GM12864 (cell line): ENCODE data around the gene CDC45.
"Not testable (repeated sequence)": the region's sequence is repeated elsewhere in the genome, so short reads cannot be mapped to it uniquely, and the experiment has no call there.

ENCODE experiments used
- DNase-seq: peaks from one replicate; pipeline ENCODE4 v3.0.0-alpha.2; 2011; ENCODE audit warnings: low read depth
- H3K4me3 ChIP-seq: 2 replicates; pipeline ENCODE4 v1.5.1; 2011; ENCODE audit warnings: mild to moderate bottlenecking, low read depth, low read length, control low read depth
- TF ChIP-seq, protein P1 (sequence below): IDR thresholded peaks from 2 replicates; pipeline ENCODE4 v1.5.1; 2011; ENCODE audit warnings: low read depth, mild to moderate bottlenecking, moderate library complexity, low read length, control low read depth, inconsistent platforms; ENCODE audit errors: missing control alignments

The CDC45 gene

DNA sequence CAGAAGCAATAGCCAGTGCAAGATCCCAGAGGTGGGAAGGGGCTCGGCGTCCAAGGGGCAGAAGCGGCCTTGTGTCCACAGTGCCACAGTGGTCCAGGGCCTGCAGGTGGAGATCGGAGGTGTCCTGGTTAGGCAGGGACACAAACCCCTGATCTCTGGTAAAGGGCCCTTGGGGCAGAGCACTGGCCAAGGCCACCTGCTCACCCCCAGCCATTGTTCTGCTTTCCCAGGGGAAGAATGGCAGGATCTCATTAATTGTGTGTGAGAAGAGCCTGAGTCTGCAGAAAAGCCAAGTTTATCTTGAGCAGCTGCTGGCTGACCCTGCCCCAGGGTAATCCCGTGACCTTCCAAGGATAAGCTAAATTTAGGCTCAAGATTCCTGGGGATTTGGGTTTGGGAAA, 47.6 kb downstream of the CDC45 start:
- no peak for DNase-seq
- H3K4me3 ChIP-seq, result no peak overlapping the region

DNA sequence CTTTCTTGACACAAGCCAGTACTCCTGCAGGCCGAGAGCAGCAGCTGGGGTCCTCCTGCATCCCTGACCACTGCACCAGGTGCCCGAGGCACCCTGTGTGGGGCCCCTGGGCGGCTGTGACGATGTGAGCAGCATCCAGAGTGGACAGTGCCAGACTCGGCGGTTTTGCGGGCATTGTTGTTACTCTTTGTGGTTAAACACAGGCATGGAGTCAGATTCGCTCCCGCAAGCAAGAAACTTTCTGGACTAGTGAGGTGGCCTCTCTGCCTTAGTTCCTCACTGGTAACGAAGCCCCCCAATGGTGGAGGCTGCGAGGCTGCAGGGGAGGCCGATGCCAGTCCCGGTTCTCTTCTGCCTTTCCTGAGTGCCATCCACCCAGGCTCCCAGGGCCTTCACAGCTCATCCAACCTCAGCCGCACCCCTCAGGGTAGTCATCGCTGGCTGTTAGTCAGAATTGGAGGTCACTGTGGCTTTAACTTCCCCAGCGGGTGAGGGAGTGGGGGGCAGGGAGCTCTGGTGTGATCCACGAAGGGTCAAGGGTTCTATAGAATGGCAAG, 48.2 kb downstream of the CDC45 start:
- TF ChIP-seq, protein P1, sequence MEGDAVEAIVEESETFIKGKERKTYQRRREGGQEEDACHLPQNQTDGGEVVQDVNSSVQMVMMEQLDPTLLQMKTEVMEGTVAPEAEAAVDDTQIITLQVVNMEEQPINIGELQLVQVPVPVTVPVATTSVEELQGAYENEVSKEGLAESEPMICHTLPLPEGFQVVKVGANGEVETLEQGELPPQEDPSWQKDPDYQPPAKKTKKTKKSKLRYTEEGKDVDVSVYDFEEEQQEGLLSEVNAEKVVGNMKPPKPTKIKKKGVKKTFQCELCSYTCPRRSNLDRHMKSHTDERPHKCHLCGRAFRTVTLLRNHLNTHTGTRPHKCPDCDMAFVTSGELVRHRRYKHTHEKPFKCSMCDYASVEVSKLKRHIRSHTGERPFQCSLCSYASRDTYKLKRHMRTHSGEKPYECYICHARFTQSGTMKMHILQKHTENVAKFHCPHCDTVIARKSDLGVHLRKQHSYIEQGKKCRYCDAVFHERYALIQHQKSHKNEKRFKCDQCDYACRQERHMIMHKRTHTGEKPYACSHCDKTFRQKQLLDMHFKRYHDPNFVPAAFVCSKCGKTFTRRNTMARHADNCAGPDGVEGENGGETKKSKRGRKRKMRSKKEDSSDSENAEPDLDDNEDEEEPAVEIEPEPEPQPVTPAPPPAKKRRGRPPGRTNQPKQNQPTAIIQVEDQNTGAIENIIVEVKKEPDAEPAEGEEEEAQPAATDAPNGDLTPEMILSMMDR, result no peak
- H3K4me3 ChIP-seq, result no peak overlapping the region
- DNase-seq, result no peak

More for the DNA sequence above, 47.6 kb downstream of the CDC45 start:
- TF ChIP-seq, protein P1, result no peak

DNA sequence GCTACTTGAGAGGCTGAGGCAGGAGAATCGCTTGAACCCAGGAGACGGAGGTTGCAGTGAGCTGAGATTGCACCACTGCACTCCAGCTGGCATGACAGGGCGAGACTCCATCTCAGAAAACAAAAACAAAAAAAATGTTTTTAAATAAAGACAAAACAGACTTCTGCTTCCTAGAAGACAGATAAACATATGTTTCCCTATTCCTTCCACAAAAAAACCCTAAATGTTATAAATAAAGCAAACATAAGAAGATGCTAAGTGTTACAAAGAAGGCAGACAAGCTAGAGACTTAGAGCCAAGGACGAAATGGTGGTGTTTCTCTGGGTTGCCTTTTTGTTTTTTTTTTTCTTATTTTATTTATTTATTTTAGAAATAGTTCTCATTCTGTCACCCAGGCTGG, 50.1 kb downstream of the CDC45 start:
- DNase-seq, result no peak
- TF ChIP-seq, protein P1, result no peak
- no peak overlapping the region for H3K4me3 ChIP-seq

DNA sequence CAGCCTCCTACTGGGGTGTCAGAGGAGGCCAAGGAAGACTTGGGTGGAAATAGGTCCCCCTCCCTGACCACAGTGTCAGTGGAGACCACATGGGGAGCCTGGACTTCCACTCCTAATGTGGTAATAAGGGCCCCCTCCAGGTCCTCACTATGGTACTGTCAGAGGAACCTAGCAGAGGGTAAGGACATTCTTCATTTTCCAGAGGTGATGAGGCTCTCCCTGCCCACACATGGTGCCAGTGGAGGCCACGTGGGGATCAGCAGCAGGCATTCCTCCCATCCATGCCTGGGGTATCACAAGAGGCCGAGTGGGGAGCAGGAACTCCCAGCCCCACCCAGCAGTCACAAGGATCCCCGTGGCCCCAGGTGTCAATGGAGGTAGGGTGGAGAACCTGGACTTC, 51.0 kb downstream of the CDC45 start:
- H3K4me3 ChIP-seq, result no peak overlapping the region
- no peak for DNase-seq
- TF ChIP-seq, protein P1, result no peak

DNA sequence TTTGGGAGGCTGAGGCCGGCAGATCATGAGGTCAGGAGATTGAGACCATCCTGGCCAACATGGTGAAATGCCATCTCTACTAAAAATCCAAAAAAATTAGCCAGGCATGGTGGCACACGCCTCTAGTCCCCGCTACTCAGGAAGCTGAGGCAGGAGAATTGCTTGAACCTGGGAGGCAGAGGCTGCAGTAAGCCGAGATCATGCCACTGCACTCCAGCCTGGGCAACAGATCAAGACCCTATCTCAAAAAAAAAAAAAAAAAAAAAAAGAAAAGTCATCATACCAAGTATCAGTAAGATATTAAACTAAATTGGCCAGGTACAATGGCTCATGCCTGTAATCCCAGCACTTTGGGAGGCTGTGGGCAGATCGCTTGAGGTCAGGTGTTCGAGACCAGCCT, 51.6 kb downstream of the CDC45 start:
- not testable (repeated sequence) for H3K4me3 ChIP-seq, DNase-seq

DNA sequence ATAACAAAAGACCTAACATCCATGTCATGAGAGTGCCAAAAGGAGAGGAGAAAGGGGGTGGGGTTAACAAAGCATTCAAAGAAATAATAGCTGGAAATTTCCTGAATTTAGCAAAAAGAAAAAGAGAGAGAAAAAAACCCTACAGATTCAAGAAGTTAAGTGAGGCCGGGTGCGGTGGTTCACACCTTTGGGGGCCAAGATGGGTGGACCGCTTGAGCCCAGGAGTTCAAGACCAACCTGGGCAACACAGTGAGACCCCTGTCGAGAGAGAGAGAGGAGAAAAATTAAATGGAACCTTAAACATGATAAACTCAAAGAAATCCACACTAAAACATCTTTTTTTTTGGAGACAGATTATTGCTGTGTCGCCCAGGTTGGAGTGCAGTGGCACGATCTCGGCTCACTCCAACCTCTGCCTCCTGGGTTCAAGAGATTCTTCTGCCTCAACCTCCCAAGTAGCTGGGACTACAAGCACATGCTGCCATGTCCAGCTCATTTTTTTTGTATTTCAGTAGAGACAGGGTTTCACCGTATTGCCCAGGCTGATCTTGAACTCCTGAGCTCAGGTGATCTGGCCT, 53.4 kb downstream of the CDC45 start:
- no peak for DNase-seq
- H3K4me3 ChIP-seq, result no peak overlapping the region
- TF ChIP-seq, protein P1, result no peak

DNA sequence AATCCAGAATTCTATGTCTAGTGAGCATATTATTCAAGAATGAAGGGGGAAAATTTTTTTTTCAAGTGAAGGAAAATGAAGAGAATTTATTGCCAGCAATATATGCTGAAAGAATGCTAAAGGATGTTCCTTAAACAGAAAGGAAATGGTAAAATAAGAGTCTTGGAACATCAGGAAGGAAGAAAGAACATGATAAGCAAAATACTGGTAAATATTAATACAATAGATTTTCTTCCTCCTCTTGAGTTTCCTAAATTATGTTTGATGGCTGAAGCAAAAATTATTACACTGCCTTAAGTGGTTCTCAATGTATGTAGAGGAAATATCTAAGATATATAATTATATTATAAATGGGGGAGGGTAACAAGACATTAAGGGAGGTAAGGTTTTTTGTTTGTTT, 54.1 kb downstream of the CDC45 start:
- H3K4me3 ChIP-seq, result no peak overlapping the region
- no peak for DNase-seq
- TF ChIP-seq, protein P1, result no peak
